GM12864 (cell line): Measurements from ENCODE around the gene ULK1.

Experiments used
- DNase-seq: peaks from one replicate; pipeline ENCODE4 v3.0.0-alpha.2; 2011; ENCODE audit warnings: low read depth
- H3K4me3 ChIP-seq: 2 replicates; pipeline ENCODE4 v1.5.1; 2011; ENCODE audit warnings: mild to moderate bottlenecking, low read depth, low read length, control low read depth
- TF ChIP-seq, protein P1 (sequence below): IDR thresholded peaks from 2 replicates; pipeline ENCODE4 v1.5.1; 2011; ENCODE audit warnings: low read depth, mild to moderate bottlenecking, moderate library complexity, low read length, control low read depth, inconsistent platforms; ENCODE audit errors: missing control alignments

The ULK1 gene

DNA sequence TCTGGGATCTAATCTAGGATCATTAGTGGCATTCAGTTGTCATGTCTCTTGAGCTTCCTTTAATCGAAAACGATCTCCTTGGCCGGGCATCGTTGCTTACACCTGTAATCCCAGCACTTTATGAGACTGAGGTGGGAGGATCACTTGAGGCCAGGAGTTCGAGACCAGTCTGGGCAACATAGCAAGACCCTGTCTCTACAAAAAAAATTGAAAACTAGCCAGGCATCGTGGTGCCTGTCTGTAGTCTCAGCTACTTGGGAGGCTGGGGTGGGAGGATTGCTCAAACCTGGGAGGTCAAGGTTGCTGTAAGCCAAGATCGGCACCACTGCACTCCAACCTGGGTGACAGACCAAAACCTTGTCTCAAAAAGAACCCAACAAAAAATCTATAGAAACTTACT, 43.7 kb downstream of the ULK1 start:
- DNase-seq = no peak
- no peak overlapping the region for H3K4me3 ChIP-seq
- TF ChIP-seq, protein P1, sequence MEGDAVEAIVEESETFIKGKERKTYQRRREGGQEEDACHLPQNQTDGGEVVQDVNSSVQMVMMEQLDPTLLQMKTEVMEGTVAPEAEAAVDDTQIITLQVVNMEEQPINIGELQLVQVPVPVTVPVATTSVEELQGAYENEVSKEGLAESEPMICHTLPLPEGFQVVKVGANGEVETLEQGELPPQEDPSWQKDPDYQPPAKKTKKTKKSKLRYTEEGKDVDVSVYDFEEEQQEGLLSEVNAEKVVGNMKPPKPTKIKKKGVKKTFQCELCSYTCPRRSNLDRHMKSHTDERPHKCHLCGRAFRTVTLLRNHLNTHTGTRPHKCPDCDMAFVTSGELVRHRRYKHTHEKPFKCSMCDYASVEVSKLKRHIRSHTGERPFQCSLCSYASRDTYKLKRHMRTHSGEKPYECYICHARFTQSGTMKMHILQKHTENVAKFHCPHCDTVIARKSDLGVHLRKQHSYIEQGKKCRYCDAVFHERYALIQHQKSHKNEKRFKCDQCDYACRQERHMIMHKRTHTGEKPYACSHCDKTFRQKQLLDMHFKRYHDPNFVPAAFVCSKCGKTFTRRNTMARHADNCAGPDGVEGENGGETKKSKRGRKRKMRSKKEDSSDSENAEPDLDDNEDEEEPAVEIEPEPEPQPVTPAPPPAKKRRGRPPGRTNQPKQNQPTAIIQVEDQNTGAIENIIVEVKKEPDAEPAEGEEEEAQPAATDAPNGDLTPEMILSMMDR = no peak

DNA sequence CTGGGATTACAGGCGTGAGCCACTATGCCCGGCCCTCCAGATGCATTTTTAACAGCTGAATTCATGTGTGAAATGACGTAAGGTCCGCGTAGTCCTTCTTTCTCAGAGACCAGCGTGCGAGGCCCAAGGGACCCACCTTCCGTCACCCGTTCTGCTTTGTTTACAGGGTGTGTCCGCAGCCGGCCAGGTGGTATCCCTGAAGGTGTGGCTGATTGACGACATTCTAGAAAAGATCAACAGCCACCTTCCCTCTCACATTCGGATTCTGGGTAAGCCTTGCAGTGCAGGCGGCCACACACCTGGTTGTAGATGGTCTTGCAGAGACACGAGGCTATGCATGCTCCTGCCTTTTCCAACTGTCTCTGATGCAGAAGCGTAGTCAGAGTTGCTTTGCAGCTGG, 44.6 kb downstream of the ULK1 start:
- no peak for DNase-seq
- H3K4me3 ChIP-seq = no peak overlapping the region
- TF ChIP-seq, protein P1 = no peak

DNA sequence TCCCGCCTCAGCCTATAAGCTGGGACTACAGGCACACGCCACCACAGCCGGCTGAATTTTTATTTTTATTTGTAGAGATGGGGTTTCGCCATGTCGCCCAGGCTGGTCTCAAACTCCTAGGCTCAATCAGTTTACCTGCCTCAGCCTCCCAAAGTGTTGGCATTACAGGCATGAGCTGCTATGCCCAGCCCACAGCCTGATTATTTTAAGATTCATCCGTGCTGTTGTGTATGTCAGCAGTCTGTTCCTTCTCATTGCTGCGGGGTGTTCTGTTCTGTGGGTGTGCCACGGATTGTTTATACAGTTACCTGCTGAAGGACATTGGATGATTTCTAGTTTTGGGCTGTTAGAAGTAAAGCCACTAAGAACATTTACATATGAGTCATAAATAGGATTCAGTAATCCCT, 45.7 kb downstream of the ULK1 start:
- no peak overlapping the region for H3K4me3 ChIP-seq
- DNase-seq = no peak
- TF ChIP-seq, protein P1 = no peak

DNA sequence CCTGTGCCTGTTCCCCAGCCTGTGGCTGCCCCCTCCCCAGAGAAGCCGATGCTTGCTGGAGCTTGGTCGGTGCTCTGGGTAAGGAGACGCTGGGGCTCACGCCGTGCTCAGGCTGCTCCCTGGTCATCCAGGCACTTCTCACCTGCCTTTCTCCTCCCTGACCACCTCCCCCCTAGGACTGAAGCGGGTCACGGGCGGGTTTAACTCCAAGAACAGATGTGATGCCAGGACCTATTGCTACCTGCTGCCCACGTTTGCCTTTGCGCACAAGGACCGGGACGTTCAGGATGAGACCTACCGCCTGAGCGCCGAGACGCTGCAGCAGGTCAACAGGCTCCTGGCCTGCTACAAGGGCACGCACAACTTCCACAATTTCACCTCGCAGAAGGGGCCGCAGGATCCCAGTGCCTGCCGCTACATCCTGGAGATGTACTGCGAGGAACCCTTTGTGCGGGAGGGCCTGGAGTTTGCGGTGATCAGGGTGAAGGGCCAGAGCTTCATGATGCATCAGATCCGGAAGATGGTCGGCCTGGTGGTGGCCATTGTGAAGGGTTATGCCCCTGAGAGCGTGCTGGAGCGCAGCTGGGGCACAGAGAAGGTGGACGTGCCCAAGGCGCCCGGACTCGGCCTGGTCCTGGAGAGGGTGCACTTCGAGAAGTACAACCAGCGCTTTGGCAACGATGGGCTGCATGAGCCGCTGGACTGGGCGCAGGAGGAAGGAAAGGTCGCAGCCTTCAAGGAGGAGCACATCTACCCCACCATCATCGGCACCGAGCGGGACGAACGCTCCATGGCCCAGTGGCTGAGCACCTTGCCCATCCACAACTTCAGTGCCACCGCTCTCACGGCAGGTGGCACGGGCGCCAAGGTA, 46.9 kb downstream of the ULK1 start:
- no peak for DNase-seq
- TF ChIP-seq, protein P1 = no peak
- H3K4me3 ChIP-seq = no peak overlapping the region

DNA sequence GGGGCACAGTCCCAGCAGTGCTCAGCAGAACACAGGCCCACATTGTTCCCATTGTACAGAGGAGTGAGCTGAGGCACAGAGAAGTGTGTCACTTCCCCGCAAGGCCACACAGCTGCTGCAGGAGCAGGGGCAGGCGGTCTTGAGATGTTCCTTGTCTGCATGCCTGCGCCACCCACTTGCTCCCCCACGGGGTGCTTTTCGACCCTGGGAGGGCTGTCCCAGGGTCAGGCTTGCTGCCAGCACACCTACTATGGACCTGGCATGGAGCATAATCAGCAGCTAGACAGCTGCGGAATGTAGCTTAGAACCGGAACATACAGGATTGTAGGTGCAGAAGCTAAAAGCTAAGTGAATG, 47.5 kb downstream of the ULK1 start:
- TF ChIP-seq, protein P1 = no peak
- H3K4me3 ChIP-seq = no peak overlapping the region
- DNase-seq = no peak

DNA sequence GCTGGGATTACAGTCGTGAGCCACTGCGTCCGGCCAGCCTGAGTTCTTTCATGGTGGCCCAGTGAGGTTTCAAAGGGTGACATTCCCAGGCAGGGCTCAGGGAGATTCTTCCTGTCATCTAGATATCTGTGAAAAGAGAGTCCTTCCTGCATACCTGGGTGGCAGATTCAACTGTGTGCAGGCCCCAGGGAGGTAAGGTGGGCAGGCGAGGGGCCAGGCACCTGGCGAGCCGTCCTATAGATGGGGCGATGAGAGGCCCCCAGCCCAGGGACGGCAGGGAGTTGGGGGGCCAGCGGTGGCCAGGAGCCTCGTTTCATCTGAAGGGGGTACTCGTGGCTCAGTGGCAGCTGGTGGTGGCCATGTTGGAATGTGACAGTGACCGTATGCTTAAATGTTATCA, 48.2 kb downstream of the ULK1 start:
- TF ChIP-seq, protein P1 = no peak
- no peak for DNase-seq
- no peak overlapping the region for H3K4me3 ChIP-seq

DNA sequence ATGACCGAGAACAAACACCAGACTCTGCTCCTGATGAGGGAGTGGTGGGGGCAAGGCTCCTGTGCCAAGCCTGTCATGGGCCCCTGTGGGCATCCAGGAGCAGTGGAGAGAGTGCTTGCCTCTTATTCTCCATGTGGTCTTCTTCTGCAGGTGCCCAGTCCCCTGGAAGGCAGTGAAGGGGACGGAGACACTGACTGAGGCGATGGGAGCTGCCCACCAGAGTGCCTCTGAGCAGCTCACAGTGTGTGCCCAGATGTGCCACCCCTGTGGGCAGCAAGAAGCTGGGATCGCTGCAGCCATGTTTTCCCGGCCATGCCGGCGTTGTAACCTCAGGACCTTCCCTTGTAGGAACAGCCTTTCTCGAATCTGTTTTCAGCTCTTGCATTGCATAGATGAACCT, 49.0 kb downstream of the ULK1 start:
- TF ChIP-seq, protein P1 = no peak
- H3K4me3 ChIP-seq = no peak overlapping the region
- DNase-seq = no peak
